ENCODE results near the gene DLL1.

DNA sequence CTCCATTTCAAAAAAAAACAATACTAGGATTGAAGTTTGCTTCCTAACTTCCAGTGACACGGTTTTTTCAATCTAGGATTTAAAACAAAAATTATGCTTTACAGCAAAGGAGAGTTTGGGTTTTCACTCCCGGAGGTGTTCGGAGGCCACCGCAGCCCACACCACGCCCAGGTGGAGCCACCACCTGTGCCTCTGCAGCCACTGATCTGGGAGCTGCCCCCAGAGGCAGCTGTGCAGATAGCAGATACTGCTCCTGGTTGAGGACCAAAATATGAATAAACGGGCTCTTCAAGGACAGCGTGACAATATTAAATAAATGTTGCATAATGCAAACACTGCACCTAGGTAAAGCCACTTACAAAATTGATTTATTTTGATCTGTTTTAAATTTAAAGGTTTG is 30.2 kb downstream of the DLL1 start:
- TF ChIP-seq POLR2A (IDR thresholded peaks at IDR 0.05; ENCODE audit: low read depth, low read length) (no peak), TAF1 (IDR thresholded peaks at IDR 0.05; ENCODE audit: low read depth, low read length) (no peak), SPI1 (IDR thresholded peaks at IDR 0.05; ENCODE audit: low read depth, low read length) (no peak), POLR2AphosphoS5 (IDR thresholded peaks at IDR 0.05; ENCODE audit: low read depth, low read length) (no peak), PAX5 (IDR thresholded peaks at IDR 0.05; ENCODE audit: insufficient read depth, low read length, severe bottlenecking) (no peak)
